Ammon's horn (tissue), 1 donor: Measurements from ENCODE around the gene GLI3.

Experiments
- DNase-seq: peaks from one replicate; pipeline ENCODE4 v3.0.0-alpha.2; 2016; ENCODE audit warnings: low spot score

The GLI3 gene

GRCh38 chr7:41999736-42000283 is 237.2 kb downstream of the GLI3 start:
- no peak for DNase-seq

GRCh38 chr7:41998041-41998440 is 239.0 kb downstream of the GLI3 start:
- no peak for DNase-seq

GRCh38 chr7:41997151-41997550 is 239.9 kb downstream of the GLI3 start:
- DNase-seq, result no peak

- DNase-seq, result no peak
Measured at GRCh38 chr7:41996381-41997035, 240.5 kb downstream of the GLI3 start.

- DNase-seq, result no peak
Measured at GRCh38 chr7:41995632-41996271, 241.3 kb downstream of the GLI3 start.

- no peak for DNase-seq
Measured at GRCh38 chr7:41994746-41995110, 242.3 kb downstream of the GLI3 start.

GRCh38 chr7:41994036-41994745 is 242.8 kb downstream of the GLI3 start:
- DNase-seq, result no peak

GRCh38 chr7:41992881-41993867 is 243.8 kb downstream of the GLI3 start:
- DNase-seq, result no peak

- no peak for DNase-seq
Measured at GRCh38 chr7:41984888-41985287, 252.1 kb downstream of the GLI3 start.

- DNase-seq, result no peak
Measured at GRCh38 chr7:41981046-41982040, 255.7 kb downstream of the GLI3 start.

GRCh38 chr7:41979834-41980307 is 257.1 kb downstream of the GLI3 start:
- DNase-seq, result no peak

GRCh38 chr7:41978858-41979257 is 258.2 kb downstream of the GLI3 start:
- DNase-seq, result no peak

- no peak for DNase-seq
Measured at GRCh38 chr7:41977661-41978060, 259.3 kb downstream of the GLI3 start.

- peak; percentile 81 for DNase-seq
Measured at GRCh38 chr7:41977151-41977651, 259.8 kb downstream of the GLI3 start.

GRCh38 chr7:41976411-41976810 is 260.6 kb downstream of the GLI3 start:
- no peak for DNase-seq

- no peak for DNase-seq
Measured at GRCh38 chr7:41975849-41976248, 261.2 kb downstream of the GLI3 start.

GRCh38 chr7:41974870-41975557 is 262.0 kb downstream of the GLI3 start:
- no peak for DNase-seq

- no peak for DNase-seq
Measured at GRCh38 chr7:41973202-41973730, 263.7 kb downstream of the GLI3 start.

GRCh38 chr7:41972776-41973175 is 264.2 kb downstream of the GLI3 start:
- DNase-seq, result no peak
